Fibroblast of lung (primary cell): ENCODE data around the gene NSMF. TPM values are rescaled to one million over a fixed set of nuclear protein-coding genes. Genes with fewer than 3 reads are reported as not detected.

Experiments used
- DNase-seq, 2 donors: peaks; one replicate each; pipeline versions ENCODE4 v3.0.0 to v3.0.0-alpha.2; 2010; ENCODE audit warnings: low read depth in 2 of 2
- H2AFZ ChIP-seq: 2 replicates; pipeline ENCODE4 v1.5.1; 2012; ENCODE audit warnings: low read length, control low read depth, inconsistent platforms
- H3K27ac ChIP-seq: 2 replicates; pipeline ENCODE4 v1.5.1; 2011; ENCODE audit warnings: low read length, control low read depth; ENCODE audit not compliant: insufficient read depth
- H3K27me3 ChIP-seq: 2 replicates; pipeline ENCODE4 v1.5.1; 2011; ENCODE audit warnings: mild to moderate bottlenecking, low read length; ENCODE audit not compliant: control insufficient read depth, insufficient read depth
- H3K36me3 ChIP-seq: 2 replicates; pipeline ENCODE4 v1.5.1; 2011; ENCODE audit warnings: low read length; ENCODE audit not compliant: control insufficient read depth, insufficient read depth
- H3K4me1 ChIP-seq: 2 replicates; pipeline ENCODE4 v1.5.1; 2011; ENCODE audit warnings: low read length; ENCODE audit not compliant: control insufficient read depth, insufficient read depth; ENCODE audit errors: extremely low read depth
- H3K4me2 ChIP-seq: 2 replicates; pipeline ENCODE4 v1.5.1; 2011; ENCODE audit warnings: low read length, control low read depth; ENCODE audit not compliant: insufficient read depth; ENCODE audit errors: extremely low read depth
- H3K4me3 ChIP-seq, 4 experiments: fragments of 200-600 bp in 1 of 4; sonication (generic) in 1 of 4; replicated peaks in 1 of 4; 2 replicates each; pipeline ENCODE4 v1.5.1; 2011 to 2016; ENCODE audit warnings: low read length in 4 of 4, low read depth in 3 of 4, mild to moderate bottlenecking in 3 of 4, control low read depth in 2 of 4, inconsistent platforms in 1 of 4, mixed read lengths in 1 of 4; ENCODE audit not compliant: insufficient read depth in 1 of 4; ENCODE audit errors: control extremely low read depth in 1 of 4
- H3K79me2 ChIP-seq: 2 replicates; pipeline ENCODE4 v1.5.1; 2012; ENCODE audit warnings: mild to moderate bottlenecking, low read length, inconsistent platforms; ENCODE audit not compliant: control insufficient read depth, insufficient read depth
- H3K9ac ChIP-seq: 2 replicates; pipeline ENCODE4 v1.5.1; 2011; ENCODE audit warnings: mild to moderate bottlenecking, low read length, control low read depth; ENCODE audit not compliant: insufficient read depth
- H3K9me3 ChIP-seq: 2 replicates; pipeline ENCODE4 v1.5.1; 2012; ENCODE audit warnings: low read depth, low read length; ENCODE audit not compliant: control insufficient read depth, insufficient read depth
- H4K20me1 ChIP-seq: 2 replicates; pipeline ENCODE4 v1.5.1; 2011; ENCODE audit warnings: low read length; ENCODE audit not compliant: control insufficient read depth, insufficient read depth; ENCODE audit errors: extremely low read depth
- CTCF ChIP-seq, 2 donors: IDR thresholded peaks in 1 of 2; conservative IDR thresholded peaks in 1 of 2; 1 replicate in 1 of 2; 2 replicates in 1 of 2; pipeline ENCODE4 v1.5.1; 2011 to 2012; ENCODE audit warnings: low read length in 2 of 2, control low read depth in 1 of 2, inconsistent platforms in 1 of 2, low read depth in 1 of 2, mild to moderate bottlenecking in 1 of 2
- EZH2 ChIP-seq: IDR thresholded peaks from 2 replicates; pipeline ENCODE4 v1.5.1; 2012; ENCODE audit warnings: low read length, control low read depth, mild to moderate bottlenecking; ENCODE audit errors: missing control alignments
- polyA plus RNA-seq, 2 donors: library from polyadenylated mRNA; depleted of rRNA in 1 of 2; stranded (reverse) in 1 of 2; unstranded in 1 of 2; fragments of >200 nt; gene quantifications; 2 replicates each; pipeline ENCODE4 v1.2.1, GENCODE V29; 2011 to 2012; ENCODE audit warnings: missing spikeins in 1 of 2
- total RNA-seq: library from RNA; depleted of rRNA; stranded (reverse); fragments of >200 nt; gene quantifications from 2 replicates; pipeline ENCODE4 v1.2.1, GENCODE V29; 2014

NSMF gene
- total and polyA plus RNA-seq, 2 donors (not counting 1 experiment from before 2014, with no cell fraction given): 13.4 to 15.0 TPM

GRCh38 chr9:137433916-137434431 lies 25.2 kb downstream of the NSMF start:
- no peaks in the 10 kb centered on the region for H3K9me3 ChIP-seq
- TF ChIP-seq EZH2 (no peak), CTCF (conservative IDR thresholded peaks at IDR 0.05 in 1 of 2, IDR thresholded peaks at IDR 0.05 in 1 of 2; ENCODE audit: low read depth in 1 of 2, low read length in 2 of 2) (no peak)

GRCh38 chr9:137433349-137433915 lies 25.7 kb downstream of the NSMF start:
- Histone ChIP-seq H3K79me2 (no peaks in the 10 kb centered on the region), H2AFZ (no peak overlapping the region), H3K9me3 (no peaks in the 10 kb centered on the region), H4K20me1 (no peaks in the 10 kb centered on the region), H3K9ac (no peak overlapping the region), H3K4me3 (no peak overlapping the region), H3K27ac (no peak overlapping the region), H3K4me1 (no peaks in the 10 kb centered on the region), H3K4me2 (no peak overlapping the region), H3K36me3 (no peaks in the 10 kb centered on the region), H3K27me3 (no peaks in the 10 kb centered on the region)
- no peak for DNase-seq
- TF ChIP-seq CTCF (conservative IDR thresholded peaks at IDR 0.05 in 1 of 2, IDR thresholded peaks at IDR 0.05 in 1 of 2; ENCODE audit: low read depth in 1 of 2, low read length in 2 of 2): no peak
- TF ChIP-seq EZH2: no peak

More at GRCh38 chr9:137433916-137434431, 25.2 kb downstream of the NSMF start:
- Histone ChIP-seq H3K4me2 (no peak overlapping the region), H4K20me1 (no peaks in the 10 kb centered on the region), H3K36me3 (no peaks in the 10 kb centered on the region), H3K79me2 (no peaks in the 10 kb centered on the region), H2AFZ (no peak overlapping the region), H3K4me3 (no peak overlapping the region), H3K27me3 (no peaks in the 10 kb centered on the region), H3K27ac (no peak overlapping the region), H3K9ac (no peak overlapping the region), H3K4me1 (no peaks in the 10 kb centered on the region)
- no peak for DNase-seq

GRCh38 chr9:137432687-137433348 lies 26.3 kb downstream of the NSMF start:
- H3K4me3 ChIP-seq: no peak overlapping the region
- no peaks in the 10 kb centered on the region for H4K20me1 ChIP-seq
- H3K4me1 ChIP-seq: no peaks in the 10 kb centered on the region
- no peaks in the 10 kb centered on the region for H3K27me3 ChIP-seq
- no peaks in the 10 kb centered on the region for H3K36me3 ChIP-seq
- TF ChIP-seq EZH2 (no peak), CTCF (conservative IDR thresholded peaks at IDR 0.05 in 1 of 2, IDR thresholded peaks at IDR 0.05 in 1 of 2; ENCODE audit: low read depth in 1 of 2, low read length in 2 of 2) (no peak)
- H3K9ac ChIP-seq: no peak overlapping the region
- H2AFZ ChIP-seq: no peak overlapping the region
- H3K4me2 ChIP-seq: no peak overlapping the region
- H3K9me3 ChIP-seq: no peaks in the 10 kb centered on the region
- no peak for DNase-seq
- H3K79me2 ChIP-seq: no peaks in the 10 kb centered on the region
- H3K27ac ChIP-seq: no peak overlapping the region
